ENCODE data around the gene DOCK3.
"Not testable (repeated sequence)": the region's sequence is repeated elsewhere in the genome, so short reads cannot be mapped to it uniquely, and the experiment has no call there.

The DOCK3 gene

DNA sequence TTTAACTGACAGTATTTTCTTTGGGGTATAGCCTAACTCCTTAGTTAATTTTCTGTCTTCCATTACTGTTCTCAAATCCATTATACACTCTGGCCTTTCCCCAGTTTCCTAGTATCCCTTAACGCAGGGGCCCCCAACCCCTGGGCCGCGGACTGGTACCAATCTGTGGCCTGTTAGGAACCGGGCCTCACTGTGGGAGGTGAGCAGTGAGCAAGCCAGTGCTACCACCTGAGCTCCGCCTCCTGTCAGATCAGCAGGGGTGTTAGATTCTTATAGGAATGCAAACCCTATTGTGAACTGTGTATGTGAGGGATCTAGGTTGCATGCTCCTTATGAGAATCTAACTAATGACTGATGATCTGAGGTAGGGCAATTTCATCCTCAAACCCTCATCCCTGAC, 75.1 kb downstream of the DOCK3 start:
- no peak overlapping the region for H3K27ac ChIP-seq
- intact Hi-C loops (cut with DNase I; ENCODE audit: low total_unique reads) = no loop called here
- no peak for DNase-seq

DNA sequence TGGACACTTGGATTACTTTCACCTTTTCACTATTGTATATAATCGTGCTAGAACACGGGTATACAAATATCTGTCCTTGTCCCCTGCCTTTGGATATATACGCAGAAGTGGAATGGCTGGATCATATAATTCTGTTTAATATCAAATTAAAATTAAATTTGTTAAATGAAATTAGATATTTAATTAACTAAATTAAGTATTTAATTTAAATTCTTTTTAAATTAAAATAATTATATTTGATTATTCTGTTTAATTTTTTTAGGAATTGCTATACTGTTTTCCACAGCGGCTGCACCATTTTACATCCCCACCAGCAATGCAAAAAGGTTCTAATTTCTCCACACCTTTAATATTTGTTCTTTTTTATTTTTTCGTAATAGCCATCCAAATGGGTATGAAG, 84.3 kb downstream of the DOCK3 start:
- Histone ChIP-seq H3K27me3 (no peaks in the 10 kb centered on the region), H3K4me1 (no peaks in the 10 kb centered on the region), H3K27ac (no peak overlapping the region), H3K4me3 (no peak overlapping the region), H3K9me3 (peaks cover 0 to 7% (median 5%) of the 10 kb centered on the region in 3 donors), H3K36me3 (no peaks in the 10 kb centered on the region)
- intact Hi-C loops (cut with DNase I; ENCODE audit: low total_unique reads) = no loop called here
- DNase-seq = no peak
- TF ChIP-seq, protein P1, sequence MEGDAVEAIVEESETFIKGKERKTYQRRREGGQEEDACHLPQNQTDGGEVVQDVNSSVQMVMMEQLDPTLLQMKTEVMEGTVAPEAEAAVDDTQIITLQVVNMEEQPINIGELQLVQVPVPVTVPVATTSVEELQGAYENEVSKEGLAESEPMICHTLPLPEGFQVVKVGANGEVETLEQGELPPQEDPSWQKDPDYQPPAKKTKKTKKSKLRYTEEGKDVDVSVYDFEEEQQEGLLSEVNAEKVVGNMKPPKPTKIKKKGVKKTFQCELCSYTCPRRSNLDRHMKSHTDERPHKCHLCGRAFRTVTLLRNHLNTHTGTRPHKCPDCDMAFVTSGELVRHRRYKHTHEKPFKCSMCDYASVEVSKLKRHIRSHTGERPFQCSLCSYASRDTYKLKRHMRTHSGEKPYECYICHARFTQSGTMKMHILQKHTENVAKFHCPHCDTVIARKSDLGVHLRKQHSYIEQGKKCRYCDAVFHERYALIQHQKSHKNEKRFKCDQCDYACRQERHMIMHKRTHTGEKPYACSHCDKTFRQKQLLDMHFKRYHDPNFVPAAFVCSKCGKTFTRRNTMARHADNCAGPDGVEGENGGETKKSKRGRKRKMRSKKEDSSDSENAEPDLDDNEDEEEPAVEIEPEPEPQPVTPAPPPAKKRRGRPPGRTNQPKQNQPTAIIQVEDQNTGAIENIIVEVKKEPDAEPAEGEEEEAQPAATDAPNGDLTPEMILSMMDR (IDR thresholded peaks at IDR 0.05) = no peak

More for the DNA sequence above, 75.1 kb downstream of the DOCK3 start:
- Histone ChIP-seq H3K27me3 (no peaks in the 10 kb centered on the region), H3K36me3 (no peaks in the 10 kb centered on the region), H3K4me3 (no peak overlapping the region), H3K9me3 (peaks cover 0 to 3% (median 0%) of the 10 kb centered on the region in 3 donors), H3K4me1 (no peaks in the 10 kb centered on the region)
- TF ChIP-seq, protein P1 (IDR thresholded peaks at IDR 0.05) = no peak

DNA sequence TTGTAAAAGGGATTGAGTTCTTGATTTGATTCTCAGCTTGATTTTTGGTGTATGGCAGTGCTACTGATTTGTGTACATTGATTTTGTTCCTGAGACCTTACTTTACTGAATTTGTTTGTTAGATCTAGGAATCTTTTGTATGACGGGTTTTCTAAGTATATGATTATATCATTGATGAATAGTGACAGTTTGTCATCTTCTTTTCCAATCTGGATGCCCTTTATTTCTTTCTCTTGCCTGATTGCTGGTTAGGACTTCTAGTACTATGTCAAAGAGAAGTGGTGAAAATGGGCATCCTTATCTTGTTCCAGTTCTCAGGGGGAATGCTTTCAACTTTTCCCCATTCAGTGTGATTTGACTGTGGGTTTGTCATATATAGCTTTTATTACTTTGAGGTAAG, 103.0 kb downstream of the DOCK3 start:
- H3K4me1 ChIP-seq = no peaks in the 10 kb centered on the region
- TF ChIP-seq, protein P1 (IDR thresholded peaks at IDR 0.05) = no peak
- H3K9me3 ChIP-seq = peaks cover 0 to 6% (median 0%) of the 10 kb centered on the region in 3 donors
- no peaks in the 10 kb centered on the region for H3K36me3 ChIP-seq
- H3K4me3 ChIP-seq = no peak overlapping the region
- intact Hi-C loops (cut with DNase I; ENCODE audit: low total_unique reads) = no loop called here
- no peak for DNase-seq
- no peaks in the 10 kb centered on the region for H3K27me3 ChIP-seq
- H3K27ac ChIP-seq = no peak overlapping the region

DNA sequence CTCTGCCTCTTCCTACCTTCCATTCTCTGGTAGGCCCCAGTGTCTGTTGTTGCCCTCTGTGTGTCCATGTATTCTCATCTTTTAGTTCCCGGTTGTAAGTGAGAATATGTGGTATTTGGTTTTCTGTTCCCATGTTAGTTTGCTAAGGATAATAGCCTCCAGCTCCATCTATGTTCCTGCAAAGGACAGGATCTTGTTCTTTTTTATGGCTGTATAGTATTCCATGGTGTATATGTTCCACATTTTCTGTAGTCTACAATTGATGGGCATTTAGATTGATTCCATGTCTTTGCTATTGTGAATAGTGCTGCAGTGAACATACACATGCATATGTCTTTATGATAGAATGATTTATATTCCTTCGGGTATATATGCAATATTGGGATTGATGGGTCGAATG, 107.0 kb downstream of the DOCK3 start:
- H3K27me3 ChIP-seq; H3K36me3 ChIP-seq; DNase-seq; H3K27ac ChIP-seq; intact Hi-C loops (cut with DNase I; ENCODE audit: low total_unique reads); H3K4me3 ChIP-seq; H3K4me1 ChIP-seq: not testable (repeated sequence)
- peaks cover 0 to 26% (median 7%) of the 10 kb centered on the region in 3 donors for H3K9me3 ChIP-seq

DNA sequence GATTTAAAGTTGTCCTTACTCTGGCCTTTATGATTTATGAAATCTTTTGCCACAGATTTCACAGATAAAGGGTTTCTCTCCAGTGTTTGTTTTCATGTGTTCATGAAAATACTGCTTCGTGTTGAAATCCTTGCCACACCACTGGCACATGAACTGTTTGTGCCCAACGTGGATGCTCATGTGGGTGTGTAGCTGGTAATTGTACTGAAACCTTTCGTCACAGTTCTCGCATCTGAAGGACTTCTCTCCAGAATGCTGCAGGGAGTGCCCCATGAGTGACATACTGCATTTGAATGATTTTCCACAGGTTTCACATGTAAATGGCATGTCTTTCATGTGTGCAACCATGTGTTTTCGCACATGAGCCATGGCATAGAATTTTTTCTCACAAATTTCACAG, 111.9 kb downstream of the DOCK3 start:
- Histone ChIP-seq H3K9me3 (peaks cover 0 to 19% (median 7%) of the 10 kb centered on the region in 3 donors), H3K4me3 (no peak overlapping the region), H3K27ac (no peak overlapping the region), H3K36me3 (no peaks in the 10 kb centered on the region), H3K27me3 (no peaks in the 10 kb centered on the region), H3K4me1 (no peaks in the 10 kb centered on the region)
- TF ChIP-seq, protein P1 (IDR thresholded peaks at IDR 0.05) = no peak
- intact Hi-C loops (cut with DNase I; ENCODE audit: low total_unique reads) = no loop called here
- no peak for DNase-seq

DNA sequence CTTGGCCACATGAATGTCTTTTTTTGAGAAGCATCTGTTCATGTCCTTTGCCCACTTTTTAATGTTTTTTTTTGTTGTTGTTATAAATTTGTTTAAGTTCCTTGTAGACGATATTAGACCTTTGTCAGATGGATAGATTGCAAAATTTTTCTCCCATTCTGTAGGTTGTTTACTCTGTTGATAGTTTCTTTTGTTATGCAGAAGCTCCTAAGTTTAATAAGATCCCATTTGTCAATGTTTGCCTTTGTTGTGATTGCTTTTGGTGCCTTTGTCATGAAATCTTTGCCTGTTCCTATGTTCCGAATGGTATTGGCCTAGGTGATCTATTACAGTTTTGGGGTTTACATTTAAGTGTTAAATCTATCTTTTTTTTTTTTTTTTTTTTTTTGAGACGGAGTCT, 116.2 kb downstream of the DOCK3 start:
- H3K27ac ChIP-seq; H3K9me3 ChIP-seq; intact Hi-C loops (cut with DNase I; ENCODE audit: low total_unique reads); DNase-seq; H3K4me1 ChIP-seq; H3K36me3 ChIP-seq; H3K27me3 ChIP-seq; H3K4me3 ChIP-seq: not testable (repeated sequence)

DNA sequence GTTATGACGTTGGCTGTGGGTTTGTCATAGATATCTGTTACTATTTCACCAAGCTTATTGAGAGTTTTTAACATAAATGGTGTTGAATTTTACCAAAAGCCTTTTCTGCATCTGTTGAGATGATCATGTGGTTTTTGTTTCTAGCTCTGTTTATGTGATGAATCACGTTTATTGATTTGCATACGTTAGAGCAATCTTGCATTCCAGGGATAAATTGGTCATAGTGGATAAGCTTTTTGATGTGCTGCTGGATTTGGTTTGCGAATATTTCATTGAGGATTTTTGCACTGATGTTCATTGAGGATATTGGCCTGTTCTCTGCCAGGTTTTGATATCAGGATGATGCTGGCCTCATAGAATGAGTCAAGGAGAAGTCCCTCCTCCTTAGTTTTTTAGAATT, 117.8 kb downstream of the DOCK3 start:
- no peak for DNase-seq
- TF ChIP-seq, protein P1 (IDR thresholded peaks at IDR 0.05) = no peak
- no peaks in the 10 kb centered on the region for H3K27me3 ChIP-seq
- H3K9me3 ChIP-seq = peaks cover 0 to 2% (median 0%) of the 10 kb centered on the region in 3 donors
- H3K36me3 ChIP-seq = no peaks in the 10 kb centered on the region
- intact Hi-C loops (cut with DNase I; ENCODE audit: low total_unique reads) = no loop called here
- no peak overlapping the region for H3K27ac ChIP-seq
- H3K4me1 ChIP-seq = no peaks in the 10 kb centered on the region
- no peak overlapping the region for H3K4me3 ChIP-seq

DNA sequence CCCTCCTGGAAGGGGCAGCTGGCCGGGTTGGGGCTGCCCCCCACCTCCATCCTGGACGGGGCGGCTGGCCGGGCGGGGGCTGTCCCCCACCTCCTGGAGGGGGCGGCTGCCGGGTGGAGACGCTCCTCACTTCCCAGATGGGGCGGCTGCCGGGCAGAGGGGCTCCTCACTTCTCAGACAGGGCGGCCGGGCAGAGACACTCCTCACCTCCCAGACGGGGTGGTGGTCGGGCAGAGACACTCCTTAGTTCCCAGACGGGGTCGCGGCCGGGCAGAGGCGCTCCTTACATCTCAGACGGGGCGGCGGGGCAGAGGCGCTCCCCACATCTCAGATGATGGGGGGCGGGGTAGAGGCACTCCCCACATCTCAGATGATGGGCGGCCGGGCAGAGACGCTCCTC, 129.1 kb downstream of the DOCK3 start:
- H3K9me3 ChIP-seq = peaks cover 0 to 33% (median 11%) of the 10 kb centered on the region in 3 donors
- H3K4me1 ChIP-seq; H3K27ac ChIP-seq; H3K4me3 ChIP-seq; DNase-seq; H3K27me3 ChIP-seq; intact Hi-C loops (cut with DNase I; ENCODE audit: low total_unique reads); H3K36me3 ChIP-seq: not testable (repeated sequence)

DNA sequence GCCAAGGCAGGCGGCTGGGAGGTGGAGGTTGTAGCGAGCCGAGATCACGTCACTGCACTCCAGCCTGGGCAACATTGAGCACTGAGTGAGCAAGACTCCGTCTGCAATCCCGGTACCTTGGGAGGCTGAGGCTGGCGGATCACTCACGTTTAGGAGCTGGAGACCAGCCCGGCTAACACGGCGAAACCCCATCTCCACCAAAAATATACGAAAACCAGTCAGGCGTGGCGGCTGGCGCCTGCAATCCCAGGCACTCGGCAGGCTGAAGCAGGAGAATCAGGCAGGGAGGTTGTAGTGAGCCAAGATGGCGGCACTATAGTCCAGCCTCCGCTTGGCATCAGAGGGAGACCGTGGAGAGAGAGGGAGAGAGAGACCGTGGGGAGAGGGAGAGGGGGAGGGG, 129.6 kb downstream of the DOCK3 start:
- intact Hi-C loops (cut with DNase I; ENCODE audit: low total_unique reads); H3K4me1 ChIP-seq; H3K27me3 ChIP-seq; H3K27ac ChIP-seq; DNase-seq; H3K36me3 ChIP-seq; H3K4me3 ChIP-seq: not testable (repeated sequence)
- peaks cover 0 to 28% (median 11%) of the 10 kb centered on the region in 3 donors for H3K9me3 ChIP-seq

Measured in tibial artery (tissue), 4 donors.